IMR-90 (cell line): ENCODE measurements around the gene CDC14A. TPM values are rescaled to one million over a fixed set of nuclear protein-coding genes. Genes with fewer than 3 reads are reported as not detected.

Experiments
- ATAC-seq: fragments of 200-7000 bp; cut with Tn5 transposase; 2 replicates; pipeline ENCODE4 v1.9.1; 2020; ENCODE audit warnings: low read depth, mild to moderate bottlenecking, moderate library complexity
- BruUV-seq: library from RNA; stranded (reverse); fragments of 400-500 nt; replicated peaks from 2 replicates; lab custom pipeline; 2021; lab: Mats Ljungman, UMichigan
- CTCF ChIA-PET: fragments of 300-600 bp; formaldehyde crosslinking; extraction: SDS; loops from one replicate; lab custom pipeline; 2021; ENCODE audit warnings: antibody characterized with exemption; lab: Yijun Ruan, JAX
- POLR2A ChIA-PET: fragments of 300-600 bp; sonication (Branson Sonifier 250); formaldehyde crosslinking; loops from one replicate; lab custom pipeline; 2022; ENCODE audit warnings: antibody characterized with exemption; ENCODE audit not compliant: unreplicated experiment; lab: Charles Lee
- DNase-seq: peaks from one replicate; pipeline ENCODE4 v3.0.0; 2013
- H2AFZ ChIP-seq: replicated peaks from 2 replicates; pipeline ENCODE3; 2013; ENCODE audit warnings: low read length, mild to moderate bottlenecking; ENCODE audit not compliant: poor library complexity
- H2AK5ac ChIP-seq: 2 replicates; pipeline ENCODE4 v1.6.1; 2013; ENCODE audit warnings: low read depth, low read length, inconsistent platforms
- H2AK9ac ChIP-seq: replicated peaks from 2 replicates; pipeline ENCODE3; 2013; ENCODE audit warnings: mild to moderate bottlenecking, low read depth, low read length, moderate library complexity; ENCODE audit not compliant: poor library complexity
- H2BK120ac ChIP-seq: 2 replicates; pipeline ENCODE4 v1.6.1; 2013; ENCODE audit warnings: low read depth, low read length, inconsistent platforms
- H2BK15ac ChIP-seq: 3 replicates; pipeline ENCODE4 v1.6.1; 2013; ENCODE audit warnings: low read depth, low read length, inconsistent platforms
- H2BK20ac ChIP-seq: 2 replicates; pipeline ENCODE4 v1.6.1; 2013; ENCODE audit warnings: low read depth, mild to moderate bottlenecking, inconsistent platforms, low read length, moderate library complexity
- H2BK5ac ChIP-seq: 2 replicates; pipeline ENCODE4 v1.6.1; 2013; ENCODE audit warnings: mild to moderate bottlenecking, low read depth, low read length, inconsistent platforms; ENCODE audit not compliant: poor library complexity, severe bottlenecking
- H3K14ac ChIP-seq: replicated peaks from 2 replicates; pipeline ENCODE4 v1.6.1; 2013; ENCODE audit warnings: low read depth, low read length, inconsistent platforms
- H3K18ac ChIP-seq: 2 replicates; pipeline ENCODE4 v1.6.1; 2013; ENCODE audit warnings: low read depth, low read length, control low read depth
- H3K23ac ChIP-seq: 2 replicates; pipeline ENCODE4 v1.6.1; 2013; ENCODE audit warnings: low read depth, low read length, inconsistent platforms
- H3K27ac ChIP-seq: 2 replicates; pipeline ENCODE4 v1.5.1; 2013; ENCODE audit warnings: mild to moderate bottlenecking, control low read depth, low read length; ENCODE audit not compliant: insufficient read depth
- H3K27me3 ChIP-seq: 2 replicates; pipeline ENCODE4 v1.6.1; 2013; ENCODE audit warnings: low read length; ENCODE audit not compliant: control insufficient read depth, insufficient read depth
- H3K36me3 ChIP-seq: 2 replicates; pipeline ENCODE4 v1.6.1; 2013; ENCODE audit warnings: low read length, mixed read lengths; ENCODE audit not compliant: control insufficient read depth, insufficient read depth
- H3K4ac ChIP-seq: 2 replicates; pipeline ENCODE4 v1.6.1; 2013; ENCODE audit warnings: low read depth, low read length, inconsistent platforms
- H3K4me1 ChIP-seq: 2 replicates; pipeline ENCODE4 v1.6.1; 2013; ENCODE audit warnings: low read length, mixed read lengths; ENCODE audit not compliant: control insufficient read depth, insufficient read depth
- H3K4me2 ChIP-seq: 2 replicates; pipeline ENCODE4 v1.6.1; 2013; ENCODE audit warnings: low read depth, mild to moderate bottlenecking, control low read depth, low read length, moderate library complexity
- H3K4me3 ChIP-seq: 2 replicates; pipeline ENCODE4 v1.5.1; 2013; ENCODE audit warnings: low read depth, mild to moderate bottlenecking, control low read depth, low read length, moderate library complexity; ENCODE audit not compliant: insufficient read depth
- H3K56ac ChIP-seq: 2 replicates; pipeline ENCODE4 v1.6.1; 2013; ENCODE audit warnings: low read length, inconsistent platforms; ENCODE audit not compliant: insufficient read depth; ENCODE audit errors: extremely low read depth
- H3K79me1 ChIP-seq, 2 experiments: 2 replicates each; pipeline ENCODE4 v1.6.1; 2013; ENCODE audit warnings: low read length in 2 of 2, inconsistent platforms in 1 of 2, low read depth in 1 of 2
- H3K9ac ChIP-seq: 2 replicates; pipeline ENCODE4 v1.6.1; 2013; ENCODE audit warnings: low read depth, low read length, control low read depth
- H3K9me1 ChIP-seq: 2 replicates; pipeline ENCODE4 v1.6.1; 2013; ENCODE audit warnings: low read length, inconsistent platforms; ENCODE audit not compliant: insufficient read depth
- H3K9me3 ChIP-seq: 2 replicates; pipeline ENCODE4 v1.6.1; 2013; ENCODE audit warnings: low read length; ENCODE audit not compliant: control insufficient read depth, insufficient read depth
- H4K20me1 ChIP-seq: 2 replicates; pipeline ENCODE4 v1.6.1; 2013; ENCODE audit warnings: low read length, inconsistent platforms; ENCODE audit not compliant: insufficient read depth
- H4K5ac ChIP-seq: 2 replicates; pipeline ENCODE4 v1.6.1; 2013; ENCODE audit warnings: mild to moderate bottlenecking, low read depth, low read length, control low read depth
- H4K8ac ChIP-seq, 2 experiments: 2 replicates each; pipeline ENCODE4 v1.6.1; 2013; ENCODE audit warnings: low read depth in 2 of 2, low read length in 2 of 2, control low read depth in 1 of 2, inconsistent platforms in 1 of 2
- H4K91ac ChIP-seq: 2 replicates; pipeline ENCODE4 v1.6.1; 2013; ENCODE audit warnings: low read depth, low read length, inconsistent platforms; ENCODE audit not compliant: insufficient read depth
- CTCF ChIP-seq: conservative IDR thresholded peaks from 2 replicates; pipeline ENCODE4 v1.5.1; 2012; ENCODE audit warnings: mild to moderate bottlenecking, low read depth, low read length, improper control_type of control experiment
- MAFK ChIP-seq: IDR thresholded peaks from 2 replicates; pipeline ENCODE4 v1.6.1; 2012; ENCODE audit warnings: low read depth, low read length, improper control_type of control experiment
- RAD21 ChIP-seq: IDR thresholded peaks from 2 replicates; pipeline ENCODE4 v1.6.1; 2012; ENCODE audit warnings: low read length, improper control_type of control experiment
- RFX5 ChIP-seq: IDR thresholded peaks from 2 replicates; pipeline ENCODE4 v1.8.0; 2012; ENCODE audit warnings: low read depth, mild to moderate bottlenecking, low read length, moderate library complexity
- SMC3 ChIP-seq: fragments of 150-350 bp; IDR thresholded peaks from 2 replicates; pipeline ENCODE4 v1.6.1; 2016; ENCODE audit warnings: low read depth, mild to moderate bottlenecking, antibody characterized with exemption, low read length, moderate library complexity
- USF2 ChIP-seq: fragments of 150-350 bp; IDR thresholded peaks from 2 replicates; pipeline ENCODE4 v1.6.1; 2017; ENCODE audit warnings: mild to moderate bottlenecking, antibody characterized with exemption, low read length, low read depth
- WGBS, 2 experiments: methylation state at CpG; one replicate each; pipeline versions ENCODE4 v1.1.5 to v1.1.7; 2013; ENCODE audit warnings: missing lambda C conversion rate in 2 of 2; ENCODE audit not compliant: insufficient read length in 1 of 2; ENCODE audit errors: extremely low coverage in 2 of 2; 5-methylcytosine and 5-hydroxymethylcytosine counted together
- dilution Hi-C: fragments of 300-500 bp; cut with HindIII; formaldehyde crosslinking; loops from one replicate; pipeline ENCODE4 v1.14.3; 2018; ENCODE audit warnings: low sequenced_read_pairs; ENCODE audit not compliant: unreplicated experiment
- in situ Hi-C: fragments of 300-500 bp; cut with MboI; formaldehyde crosslinking; loops from 3 replicates; pipeline ENCODE4 v1.14.3; 2019; ENCODE audit warnings: low sequenced_read_pairs, inconsistent platforms, mixed read lengths
- intact Hi-C: fragments of 100-400 bp; cut with micrococcal nuclease; formaldehyde crosslinking; loops from 2 replicates; pipeline ENCODE4 v1.10.0; 2022
- polyA plus RNA-seq, 3 experiments: library from polyadenylated mRNA; depleted of rRNA; stranded (reverse); fragments of >200 nt; gene quantifications; 2 replicates each; pipeline ENCODE4 v1.2.3, GENCODE V29; 2012; ENCODE audit warnings: low replicate concordance in 1 of 3
- total RNA-seq: library from RNA; depleted of rRNA; stranded (reverse); fragments of >200 nt; gene quantifications from 2 replicates; pipeline ENCODE4 v1.2.3, GENCODE V29; 2012

The CDC14A gene
- total and polyA plus RNA-seq, 2 of the 4 experiments (the other 2 are of a cell fraction): 1.7 to 3.0 TPM

GRCh38 chr1:100440075-100440809, 87.9 kb downstream of the CDC14A start:
- in situ Hi-C loops (no loop called here), dilution Hi-C loops (no loop called here), intact Hi-C loops (loop anchor here (5.0 kb wide), 1 partner anchor 73 kb away; no protein-coding TSS in a partner anchor)
- H3K4me2 ChIP-seq: no peak overlapping the region
- no peak overlapping the region for H3K4me3 ChIP-seq
- H3K23ac ChIP-seq: no peak overlapping the region
- H4K8ac ChIP-seq: no peak overlapping the region
- no peaks in the 10 kb centered on the region for H4K20me1 ChIP-seq
- peaks cover 5% of the 10 kb centered on the region; the same call in 1 of the 2 replicates for H3K4me1 ChIP-seq
- H3K79me1 ChIP-seq: no peaks in the 10 kb centered on the region; a peak in 1 of 4 replicates
- H2BK20ac ChIP-seq: no peak overlapping the region
- H3K36me3 ChIP-seq: no peaks in the 10 kb centered on the region
- DNase-seq (no peak), ATAC-seq (no peak)
- no peak overlapping the region for H3K9ac ChIP-seq
- H4K5ac ChIP-seq: no peak overlapping the region
- no peak overlapping the region for H2AK5ac ChIP-seq
- POLR2A ChIA-PET: no interaction called here
- H3K4ac ChIP-seq: no peak overlapping the region
- no peak overlapping the region for H2BK5ac ChIP-seq
- no peaks in the 10 kb centered on the region for H3K27me3 ChIP-seq
- H3K9me1 ChIP-seq: peaks cover 5% of the 10 kb centered on the region
- H3K14ac ChIP-seq: no peak overlapping the region
- no peak overlapping the region for H2BK15ac ChIP-seq
- BruUV-seq: no TSS peak
- WGBS, 2 experiments: no CpG with 5 or more reads among the region's 4 CpGs
- TF ChIP-seq SMC3: no peak
- TF ChIP-seq MAFK: no peak
- TF ChIP-seq RFX5: no peak
- TF ChIP-seq CTCF: no peak
- TF ChIP-seq RAD21: no peak
- TF ChIP-seq USF2: no peak
- no peaks in the 10 kb centered on the region for H3K9me3 ChIP-seq
- H3K18ac ChIP-seq: no peak overlapping the region
- H3K56ac ChIP-seq: no peak overlapping the region
- no peak overlapping the region for H2AFZ ChIP-seq
- CTCF ChIA-PET: no interaction called here
- H4K91ac ChIP-seq: no peak overlapping the region
- no peak overlapping the region for H2AK9ac ChIP-seq
- H3K27ac ChIP-seq: no peak overlapping the region
- H2BK120ac ChIP-seq: no peak overlapping the region
